ENCODE measurements around the gene PDGFC.

Gene PDGFC

DNA sequence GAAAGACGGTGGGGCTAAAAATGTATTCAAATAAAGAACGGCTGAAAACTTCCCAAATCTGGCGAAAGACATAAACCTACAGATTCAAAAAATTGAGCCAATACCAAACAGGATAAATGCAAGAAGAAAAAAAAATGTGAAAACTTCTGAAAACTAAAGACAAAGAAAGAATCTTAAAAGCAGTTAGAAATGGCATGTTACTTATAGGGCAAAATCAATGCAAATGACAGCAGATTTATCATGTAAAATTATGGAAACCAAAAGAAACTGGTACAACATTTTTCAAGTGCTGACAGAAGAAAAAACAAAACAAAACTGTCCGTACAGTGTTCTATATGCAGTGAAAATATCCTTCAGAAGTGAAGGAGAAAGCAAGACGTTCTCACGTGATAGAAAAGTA is 239.0 kb downstream of the PDGFC start:
- DNase-seq, result no peak

DNA sequence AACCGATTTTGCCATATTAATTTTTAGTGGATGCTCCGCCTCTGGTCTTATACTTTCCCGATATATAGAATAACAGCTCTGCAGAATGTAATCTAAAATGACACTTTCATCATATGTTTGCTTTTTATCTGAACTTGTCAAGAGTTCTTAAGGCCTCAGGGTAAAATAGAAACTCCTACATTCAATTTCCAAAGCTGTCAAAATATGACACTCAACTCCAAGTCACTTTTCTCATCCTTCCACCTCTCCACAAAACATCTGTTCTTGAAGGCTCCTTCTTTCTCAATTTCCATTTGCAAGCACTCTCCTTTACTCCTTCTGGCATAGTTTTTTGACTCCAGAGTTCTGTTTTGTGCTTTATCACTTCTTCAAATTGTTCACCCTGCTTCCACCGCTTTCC is 242.2 kb downstream of the PDGFC start:
- no peak for DNase-seq

DNA sequence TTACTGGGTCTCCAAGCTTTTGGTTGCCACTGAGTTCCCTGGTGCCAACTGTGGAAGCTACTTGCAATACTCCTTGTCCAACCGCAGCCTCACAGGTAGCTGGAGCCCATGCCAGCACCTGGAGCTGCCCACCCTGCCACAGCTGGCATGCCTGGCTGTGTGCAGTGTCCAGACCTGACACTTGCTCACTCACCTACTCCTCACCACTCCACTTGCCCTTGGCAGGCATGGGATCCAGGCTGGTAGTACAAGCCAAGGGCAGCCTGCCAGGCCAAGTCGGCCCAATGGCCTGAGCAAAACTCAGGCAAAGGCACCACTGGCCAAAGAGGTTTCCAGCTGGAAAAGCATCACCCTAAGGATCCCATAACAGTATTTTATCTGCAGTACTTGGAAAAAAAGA is 246.3 kb downstream of the PDGFC start:
- DNase-seq, result no peak

DNA sequence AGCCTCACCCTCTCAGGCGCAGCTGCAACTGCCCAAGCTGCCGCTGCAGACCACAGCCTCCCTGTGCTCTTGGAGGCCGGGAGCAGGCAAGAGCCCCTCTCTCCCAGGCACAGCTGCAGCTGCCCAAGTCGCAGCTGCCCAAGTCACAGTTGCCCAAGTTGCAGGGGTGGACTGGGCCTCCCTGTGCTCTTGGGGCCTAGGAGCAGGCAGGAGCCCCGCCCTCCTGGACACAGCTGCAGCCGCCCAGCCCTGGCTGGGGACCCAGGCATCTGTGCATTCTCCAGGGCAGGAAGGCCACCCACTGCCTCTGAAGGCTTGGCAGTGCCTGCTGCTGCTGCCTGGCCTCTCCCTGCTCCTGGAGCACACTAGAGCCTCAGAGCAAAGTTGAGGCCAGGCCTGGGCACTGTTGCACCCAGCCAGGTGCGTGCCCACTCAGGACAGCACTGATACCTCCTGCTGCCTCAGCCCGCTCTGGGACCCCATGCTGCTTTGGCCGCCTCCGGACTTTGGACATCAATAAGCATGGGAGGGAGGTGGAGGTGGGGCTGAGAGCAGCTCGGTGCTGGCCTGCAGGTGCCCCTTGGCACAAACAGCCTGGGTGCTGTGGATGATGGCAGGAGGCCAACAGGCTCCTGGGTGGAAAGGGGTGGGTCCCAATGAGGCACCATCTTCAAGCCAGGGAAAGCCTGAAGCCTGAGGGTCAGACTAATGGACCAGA is 247.5 kb downstream of the PDGFC start:
- DNase-seq, result no peak

DNA sequence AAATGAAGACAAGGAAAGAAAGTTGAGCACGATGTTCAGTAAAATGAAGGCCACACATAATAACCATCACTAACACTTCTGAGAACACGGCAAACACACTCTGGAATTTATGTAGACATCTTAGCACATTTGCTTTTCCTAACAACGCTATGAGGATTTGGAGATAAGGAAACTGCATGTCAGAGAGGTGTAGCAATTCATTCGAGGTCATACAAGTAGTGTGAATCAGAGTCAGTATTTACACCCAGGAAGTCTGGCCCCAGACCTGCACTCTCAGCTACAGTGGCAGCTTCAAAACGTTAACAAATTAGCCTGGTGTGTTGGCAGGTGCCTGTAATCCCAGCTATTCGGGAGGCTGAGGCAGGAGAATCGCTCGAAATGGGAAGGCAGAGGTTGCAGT is 253.4 kb downstream of the PDGFC start:
- DNase-seq, result no peak

DNA sequence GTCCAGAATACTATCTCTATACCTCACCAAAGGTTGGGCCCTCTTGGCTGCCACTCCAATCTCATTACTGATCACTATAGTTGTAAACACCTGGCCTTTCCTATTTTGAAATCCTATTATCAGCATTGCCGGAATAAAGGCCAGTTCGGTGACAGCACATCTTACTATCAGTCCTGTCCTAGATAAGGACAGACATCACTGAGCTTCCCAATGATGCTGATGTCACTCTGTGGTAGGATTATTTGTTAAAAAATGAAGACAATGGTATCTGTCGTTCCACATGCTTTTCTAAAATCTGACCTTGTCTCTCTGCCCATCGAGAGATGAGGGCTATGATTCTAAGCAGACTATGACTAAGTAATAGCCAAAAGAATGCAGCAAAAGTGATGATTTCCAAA is 260.4 kb downstream of the PDGFC start:
- DNase-seq, result no peak
